T-helper 2 cell treated with Interferon-gamma antibody and Interleukin-4, amounts not matched to agents 5 μg/mL and 100 μg/mL, for 36 hours (primary cell): ENCODE measurements around the gene TLX1.
A peak's percentile ranks its signal among the peaks of the same experiment; 100 is the strongest.

Experiments used
- DNase-seq: peaks from one replicate; pipeline ENCODE4 v3.0.0; 2021; ENCODE audit warnings: low spot score
- H3K27ac Mint-ChIP-seq: one replicate; pipeline ENCODE4 v1.8.0; 2021; ENCODE audit warnings: mild to moderate bottlenecking, mixed read lengths
- H3K27me3 Mint-ChIP-seq: one replicate; pipeline ENCODE4 v1.8.0; 2021; ENCODE audit warnings: low read depth, mixed read lengths
- H3K36me3 Mint-ChIP-seq: one replicate; pipeline ENCODE4 v1.8.0; 2021; ENCODE audit warnings: low read depth, mixed read lengths
- H3K4me1 Mint-ChIP-seq: one replicate; pipeline ENCODE4 v1.8.0; 2021; ENCODE audit warnings: low read depth, mixed read lengths
- H3K4me3 Mint-ChIP-seq: one replicate; pipeline ENCODE4 v1.8.0; 2022; ENCODE audit warnings: mild to moderate bottlenecking, moderate library complexity, mixed read lengths
- H3K9me3 Mint-ChIP-seq: one replicate; pipeline ENCODE4 v1.8.0; 2021; ENCODE audit warnings: mixed read lengths

TLX1 gene

GRCh38 chr10:101130984-101131961 lies at the start of gene TLX1:
TSS of gene TLX1 (plus strand) at chr10:101131300. CDS start at chr10:101131542, 242 bp downstream.
- no peak within 1 kb of the TSS for H3K27ac Mint-ChIP-seq
- no peaks in the 10 kb centered on the region for H3K4me1 Mint-ChIP-seq
- no peaks in the 10 kb centered on the region for H3K9me3 Mint-ChIP-seq
- peaks cover 91% of the 10 kb centered on the region for H3K27me3 Mint-ChIP-seq
- DNase-seq, result no peak
- H3K36me3 Mint-ChIP-seq, result no peaks in the 10 kb centered on the region
- no peak within 1 kb of the TSS for H3K4me3 Mint-ChIP-seq

DNA sequence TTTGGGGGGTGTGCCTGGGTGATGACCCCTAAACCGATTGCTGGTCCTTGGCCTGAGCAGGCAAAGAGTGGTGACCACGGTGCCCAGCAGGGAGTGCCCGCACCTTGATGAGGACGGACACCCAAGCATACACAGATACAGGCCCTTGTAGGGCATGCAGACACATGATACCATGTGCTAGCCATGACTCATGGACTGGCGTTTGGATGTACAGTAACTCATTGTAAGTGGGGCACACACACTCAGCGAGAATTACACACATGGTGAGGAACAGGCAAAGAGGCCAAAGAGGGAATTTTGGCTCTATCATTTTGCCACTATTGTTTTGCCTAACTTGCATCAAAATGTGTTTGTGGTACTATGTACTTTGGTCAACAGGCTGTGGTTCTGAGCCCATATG lies 45.3 kb upstream of the TLX1 start:
- no peak overlapping the region for H3K27ac Mint-ChIP-seq
- peaks cover 50% of the 10 kb centered on the region for H3K27me3 Mint-ChIP-seq
- no peak overlapping the region for H3K4me3 Mint-ChIP-seq
- no peaks in the 10 kb centered on the region for H3K9me3 Mint-ChIP-seq
- no peaks in the 10 kb centered on the region for H3K4me1 Mint-ChIP-seq
- H3K36me3 Mint-ChIP-seq, result no peaks in the 10 kb centered on the region
- DNase-seq, result no peak

GRCh38 chr10:101087376-101087775 lies 43.7 kb upstream of the TLX1 start:
- Mint-ChIP-seq H3K27me3 (peaks cover 54% of the 10 kb centered on the region), H3K4me1 (no peaks in the 10 kb centered on the region), H3K4me3 (no peak overlapping the region), H3K27ac (no peak overlapping the region), H3K36me3 (no peaks in the 10 kb centered on the region), H3K9me3 (no peaks in the 10 kb centered on the region)
- DNase-seq, result no peak

DNA sequence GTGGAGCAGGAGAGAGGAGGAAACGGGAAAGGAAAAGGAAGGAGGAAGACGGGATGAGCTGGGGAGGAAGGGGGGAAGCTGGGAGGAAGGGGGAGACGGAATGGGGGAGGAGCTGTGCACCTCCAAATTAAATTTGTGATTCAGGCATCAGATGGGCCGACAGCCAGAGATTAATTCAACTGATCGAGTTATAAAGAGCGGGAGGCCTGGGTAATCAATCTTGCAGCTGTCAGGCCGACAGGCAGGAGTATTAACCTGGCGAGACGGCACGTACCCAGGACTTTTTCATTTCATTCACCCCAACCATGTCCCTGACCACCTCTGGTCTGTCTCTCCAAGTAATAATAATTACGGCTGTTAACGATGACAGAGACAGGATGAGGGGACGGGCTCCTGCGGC lies 43.1 kb upstream of the TLX1 start:
- Mint-ChIP-seq H3K27ac (no peak overlapping the region), H3K4me3 (no peak overlapping the region), H3K4me1 (no peaks in the 10 kb centered on the region), H3K27me3 (peaks cover 55% of the 10 kb centered on the region), H3K36me3 (no peaks in the 10 kb centered on the region), H3K9me3 (no peaks in the 10 kb centered on the region)
- DNase-seq, result no peak

DNA sequence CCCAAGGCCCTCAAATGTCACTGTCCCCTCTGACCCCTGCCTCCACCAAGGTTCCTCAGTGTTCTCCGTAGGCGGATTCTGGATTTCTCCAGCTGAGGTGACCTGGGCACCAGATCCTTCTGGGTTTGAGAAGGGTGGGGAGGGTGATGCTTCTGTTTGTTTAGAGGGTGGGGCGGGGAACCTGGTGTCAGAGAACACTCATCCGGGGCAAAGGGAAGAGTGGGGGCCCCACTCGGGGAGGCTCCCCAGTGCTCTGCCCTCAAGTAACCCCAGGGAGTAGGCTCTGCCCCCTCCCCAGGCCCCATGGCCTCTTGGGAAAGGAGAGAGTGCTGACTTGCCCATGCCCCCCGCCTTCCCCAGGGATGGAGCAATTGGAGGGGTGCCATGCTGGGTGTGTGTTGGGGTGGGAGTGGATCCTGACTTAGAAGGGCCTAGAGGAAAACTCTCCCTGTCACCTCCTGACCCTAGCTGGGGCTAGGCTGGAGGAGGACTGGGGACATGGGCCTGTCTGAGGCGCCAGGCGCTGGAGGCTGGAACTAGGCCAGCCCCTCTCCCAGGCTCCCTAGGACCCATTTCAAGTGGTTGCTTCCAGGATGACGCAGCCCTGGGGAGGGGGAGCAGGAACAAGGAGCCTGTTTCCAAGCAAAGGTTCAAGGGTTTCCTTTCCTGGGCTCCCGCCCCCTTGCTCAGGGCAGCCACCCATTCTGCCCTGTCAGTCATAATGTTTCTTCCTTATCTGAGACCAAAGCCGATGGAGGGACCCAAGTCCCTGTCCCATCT lies 41.4 kb upstream of the TLX1 start:
- H3K4me3 Mint-ChIP-seq, result no peak overlapping the region
- no peaks in the 10 kb centered on the region for H3K4me1 Mint-ChIP-seq
- no peaks in the 10 kb centered on the region for H3K9me3 Mint-ChIP-seq
- no peak overlapping the region for H3K27ac Mint-ChIP-seq
- no peak for DNase-seq
- peaks cover 52% of the 10 kb centered on the region for H3K27me3 Mint-ChIP-seq
- no peaks in the 10 kb centered on the region for H3K36me3 Mint-ChIP-seq

DNA sequence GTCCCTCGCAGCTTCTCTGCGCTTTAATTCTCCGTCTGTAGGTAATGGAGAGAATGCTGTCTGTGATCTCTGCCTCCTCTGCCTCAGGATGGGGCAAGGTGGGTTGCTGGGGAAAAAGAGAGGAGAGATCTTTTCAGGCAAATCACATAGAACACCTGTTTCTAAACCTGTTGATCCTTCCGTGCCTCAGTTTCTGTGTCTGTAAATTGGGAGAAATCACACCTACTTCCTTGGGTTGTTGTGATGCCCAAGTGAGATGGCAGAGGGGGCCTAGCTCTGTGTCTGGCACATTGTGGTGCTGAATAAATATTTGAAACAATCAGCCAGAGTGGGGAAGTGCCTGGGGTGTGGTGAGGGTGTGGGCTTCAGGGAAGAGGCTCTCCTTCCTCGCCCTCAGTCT lies 40.5 kb upstream of the TLX1 start:
- H3K4me1 Mint-ChIP-seq, result no peaks in the 10 kb centered on the region
- peaks cover 50% of the 10 kb centered on the region for H3K27me3 Mint-ChIP-seq
- H3K4me3 Mint-ChIP-seq, result no peak overlapping the region
- H3K27ac Mint-ChIP-seq, result no peak overlapping the region
- no peaks in the 10 kb centered on the region for H3K9me3 Mint-ChIP-seq
- no peaks in the 10 kb centered on the region for H3K36me3 Mint-ChIP-seq
- no peak for DNase-seq

GRCh38 chr10:101091546-101092290 lies 39.4 kb upstream of the TLX1 start:
- H3K27me3 Mint-ChIP-seq, result peaks cover 43% of the 10 kb centered on the region
- H3K9me3 Mint-ChIP-seq, result no peaks in the 10 kb centered on the region
- DNase-seq, result no peak

DNA sequence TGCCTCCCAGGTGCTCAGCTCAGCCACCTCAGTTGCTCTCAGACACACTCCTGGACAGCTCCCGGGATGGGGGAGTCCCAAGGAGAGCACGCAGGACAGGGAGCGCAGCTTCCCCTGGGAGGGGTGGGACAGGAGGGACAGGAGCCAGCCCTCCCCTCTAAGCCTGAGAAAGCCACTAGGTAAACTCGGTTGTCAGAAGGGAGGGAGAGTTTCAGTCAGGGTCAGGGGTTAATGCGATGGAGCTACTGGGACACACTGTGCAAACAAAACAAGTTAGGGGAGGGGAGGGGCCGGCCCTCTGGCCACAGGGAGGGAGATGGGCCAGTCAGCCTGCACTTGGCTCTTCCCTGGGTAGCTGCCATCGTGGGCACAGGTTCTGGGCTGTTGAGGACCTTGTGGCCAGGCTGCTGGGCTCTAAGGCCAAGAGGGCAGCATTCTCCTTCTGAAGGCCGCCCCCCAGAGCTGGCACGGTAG lies 38.2 kb upstream of the TLX1 start:
- Mint-ChIP-seq H3K4me1 (no peaks in the 10 kb centered on the region), H3K36me3 (no peaks in the 10 kb centered on the region), H3K9me3 (no peaks in the 10 kb centered on the region), H3K4me3 (no peak overlapping the region), H3K27me3 (peaks cover 32% of the 10 kb centered on the region), H3K27ac (no peak overlapping the region)
- DNase-seq, result no peak

More at GRCh38 chr10:101091546-101092290, 39.4 kb upstream of the TLX1 start:
- Mint-ChIP-seq H3K4me1 (no peaks in the 10 kb centered on the region), H3K4me3 (no peak overlapping the region), H3K36me3 (no peaks in the 10 kb centered on the region), H3K27ac (no peak overlapping the region)

GRCh38 chr10:101094121-101094879 lies 36.8 kb upstream of the TLX1 start:
- no peaks in the 10 kb centered on the region for H3K9me3 Mint-ChIP-seq
- H3K27me3 Mint-ChIP-seq, result peaks cover 20% of the 10 kb centered on the region
- H3K36me3 Mint-ChIP-seq, result no peaks in the 10 kb centered on the region
- no peak overlapping the region for H3K27ac Mint-ChIP-seq
- H3K4me3 Mint-ChIP-seq, result no peak overlapping the region
- no peak for DNase-seq
- H3K4me1 Mint-ChIP-seq, result no peaks in the 10 kb centered on the region

- Mint-ChIP-seq H3K9me3 (no peaks in the 10 kb centered on the region), H3K4me1 (no peaks in the 10 kb centered on the region), H3K27ac (no peak overlapping the region), H3K4me3 (no peak overlapping the region), H3K36me3 (no peaks in the 10 kb centered on the region), H3K27me3 (peaks cover 27% of the 10 kb centered on the region)
- no peak for DNase-seq
Measured at GRCh38 chr10:101095004-101095403, 36.1 kb upstream of the TLX1 start.

- Mint-ChIP-seq H3K27ac (no peak overlapping the region), H3K36me3 (no peaks in the 10 kb centered on the region), H3K4me3 (no peak overlapping the region), H3K27me3 (peaks cover 22% of the 10 kb centered on the region), H3K9me3 (no peaks in the 10 kb centered on the region), H3K4me1 (no peaks in the 10 kb centered on the region)
- peak; percentile 65 for DNase-seq
Measured at GRCh38 chr10:101095550-101096213, 35.4 kb upstream of the TLX1 start.

DNA sequence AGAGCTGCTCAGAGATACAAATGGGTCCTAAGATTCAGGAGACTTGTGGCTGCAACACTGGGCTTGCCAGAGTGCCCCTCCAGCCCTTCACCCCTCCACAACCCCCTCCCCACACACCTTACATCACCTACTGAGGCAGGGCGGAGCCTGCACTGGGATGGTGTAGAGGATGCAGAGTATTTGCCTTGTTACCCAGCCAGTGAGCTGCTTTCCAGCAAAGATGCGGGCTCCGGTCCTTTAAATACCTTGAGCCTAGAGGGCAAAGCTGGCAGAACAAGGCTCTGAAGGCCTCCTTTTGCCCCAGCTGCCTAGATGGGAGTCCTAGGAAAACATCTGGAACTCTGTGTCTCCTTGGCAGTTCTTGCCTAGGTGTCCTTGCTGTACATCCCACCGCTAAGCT lies 34.7 kb upstream of the TLX1 start:
- peaks cover 20% of the 10 kb centered on the region for H3K27me3 Mint-ChIP-seq
- no peaks in the 10 kb centered on the region for H3K4me1 Mint-ChIP-seq
- DNase-seq, result no peak
- H3K27ac Mint-ChIP-seq, result no peak overlapping the region
- H3K9me3 Mint-ChIP-seq, result no peaks in the 10 kb centered on the region
- no peaks in the 10 kb centered on the region for H3K36me3 Mint-ChIP-seq
- H3K4me3 Mint-ChIP-seq, result no peak overlapping the region

GRCh38 chr10:101097881-101098280 lies 33.2 kb upstream of the TLX1 start:
- Mint-ChIP-seq H3K36me3 (no peaks in the 10 kb centered on the region), H3K27me3 (peaks cover 21% of the 10 kb centered on the region), H3K4me3 (no peak overlapping the region), H3K27ac (no peak overlapping the region), H3K9me3 (no peaks in the 10 kb centered on the region), H3K4me1 (no peaks in the 10 kb centered on the region)
- no peak for DNase-seq
